CD4-positive, alpha-beta T cell treated with Interleukin-15 for 1 hour (primary cell): ENCODE results near the gene CDH11.

Experiments used
- DNase-seq: peaks from one replicate; pipeline ENCODE4 v3.0.0-alpha.2; 2020

CDH11 gene

GRCh38 chr16:65121870-65122723 is at the start of gene CDH11:
CDH11 (minus strand) TSS chr16:65122063; CDS start chr16:65004869, 117,194 bp downstream.
- no peak for DNase-seq

- DNase-seq: no peak
Observed at GRCh38 chr16:65154321-65154720, 32.5 kb upstream of the CDH11 start.

- DNase-seq: no peak
Observed at GRCh38 chr16:65153365-65154105, 31.7 kb upstream of the CDH11 start.

- no peak for DNase-seq
Observed at GRCh38 chr16:65148804-65149203, 26.9 kb upstream of the CDH11 start.

GRCh38 chr16:65142276-65142675 is 20.4 kb upstream of the CDH11 start:
- DNase-seq: no peak

GRCh38 chr16:65136681-65137080 is 14.8 kb upstream of the CDH11 start:
- no peak for DNase-seq

GRCh38 chr16:65126845-65127624 is 5.2 kb upstream of the CDH11 start:
- no peak for DNase-seq

GRCh38 chr16:65125871-65126270 is 4.0 kb upstream of the CDH11 start:
- no peak for DNase-seq

- DNase-seq: no peak
Observed at GRCh38 chr16:65125322-65125721, 3.5 kb upstream of the CDH11 start.

GRCh38 chr16:65124596-65124995 is 2.7 kb upstream of the CDH11 start:
- DNase-seq: no peak

GRCh38 chr16:65124212-65124548 is 2.3 kb upstream of the CDH11 start:
- no peak for DNase-seq

- no peak for DNase-seq
Observed at GRCh38 chr16:65123396-65124211, 1.7 kb upstream of the CDH11 start.

GRCh38 chr16:65122724-65123395 is 997 bp upstream of the CDH11 start:
- DNase-seq: no peak

GRCh38 chr16:65120831-65121721 is 787 bp downstream of the CDH11 start:
- no peak for DNase-seq

- no peak for DNase-seq
Observed at GRCh38 chr16:65120461-65120830, 1.4 kb downstream of the CDH11 start.

- no peak for DNase-seq
Observed at GRCh38 chr16:65119901-65120401, 1.9 kb downstream of the CDH11 start.

- DNase-seq: no peak
Observed at GRCh38 chr16:65119435-65119834, 2.4 kb downstream of the CDH11 start.

GRCh38 chr16:65118871-65119270 is 3.0 kb downstream of the CDH11 start:
- DNase-seq: no peak

GRCh38 chr16:65117811-65118448 is 3.9 kb downstream of the CDH11 start:
- DNase-seq: no peak

- DNase-seq: no peak
Observed at GRCh38 chr16:65116818-65117430, 4.9 kb downstream of the CDH11 start.
